Kidney epithelial cell (primary cell): ENCODE data around the gene CFAP46. TPM values are rescaled to one million over a fixed set of nuclear protein-coding genes. Genes with fewer than 3 reads are reported as not detected.

Experiments used
- DNase-seq: peaks from one replicate; pipeline ENCODE4 v3.0.0-alpha.2; 2010; ENCODE audit warnings: low read depth
- H3K27me3 ChIP-seq: 2 replicates; pipeline ENCODE4 v1.6.0; 2011; ENCODE audit warnings: low read length; ENCODE audit not compliant: control insufficient read depth, insufficient read depth
- H3K36me3 ChIP-seq: 2 replicates; pipeline ENCODE4 v1.5.1; 2011; ENCODE audit warnings: low read length; ENCODE audit not compliant: control insufficient read depth, insufficient read depth
- H3K4me3 ChIP-seq: 2 replicates; pipeline ENCODE4 v1.5.1; 2011; ENCODE audit warnings: low read depth, mild to moderate bottlenecking, control low read depth, low read length
- total RNA-seq: library from RNA; depleted of rRNA; stranded (reverse); fragments of >200 nt; gene quantifications from 2 replicates; pipeline ENCODE4 v1.2.3, GENCODE V29; 2015
- TF ChIP-seq, protein P1 (sequence below): IDR thresholded peaks from 2 replicates; pipeline ENCODE4 v1.5.1; 2011; ENCODE audit warnings: mild to moderate bottlenecking, moderate library complexity, low read length, control low read depth, inconsistent platforms; ENCODE audit not compliant: insufficient read depth, poor library complexity, severe bottlenecking

CFAP46 gene
- total RNA-seq, 1 donor from 2014 or later = 5.1 TPM

DNA sequence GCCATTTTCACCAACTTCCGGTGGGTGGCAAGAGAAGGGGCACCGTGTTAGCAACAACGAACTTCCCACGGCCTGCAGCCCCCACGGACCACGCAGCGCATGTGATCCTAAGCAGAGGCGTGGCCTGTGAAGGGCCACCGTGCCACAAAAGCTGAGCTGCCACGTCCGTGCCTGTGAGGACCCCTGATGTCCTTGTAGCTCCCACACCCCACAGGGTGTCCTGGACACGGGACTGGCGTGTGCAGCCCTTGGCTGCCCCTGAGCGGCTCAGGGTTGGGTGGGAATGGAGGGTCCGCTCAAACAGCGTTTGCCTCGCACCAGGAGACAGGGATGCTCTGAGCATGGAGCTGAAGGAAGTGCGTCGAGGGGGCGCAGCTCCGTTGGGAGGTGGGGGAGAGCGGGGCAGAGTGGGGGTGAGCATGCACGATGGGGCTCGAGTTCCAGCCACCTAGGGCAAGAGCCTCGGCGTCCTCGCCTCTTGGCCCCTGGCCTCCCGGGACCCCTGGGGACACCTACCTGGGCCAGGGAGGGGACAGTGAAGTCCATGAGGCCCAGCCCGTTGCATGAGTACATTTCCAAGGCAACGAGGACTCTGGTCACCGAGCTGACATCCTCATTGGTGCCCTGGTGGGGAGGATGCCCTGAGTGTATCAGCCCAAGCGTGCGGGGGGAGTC lies 33.6 kb downstream of the CFAP46 start:
- TF ChIP-seq, protein P1, sequence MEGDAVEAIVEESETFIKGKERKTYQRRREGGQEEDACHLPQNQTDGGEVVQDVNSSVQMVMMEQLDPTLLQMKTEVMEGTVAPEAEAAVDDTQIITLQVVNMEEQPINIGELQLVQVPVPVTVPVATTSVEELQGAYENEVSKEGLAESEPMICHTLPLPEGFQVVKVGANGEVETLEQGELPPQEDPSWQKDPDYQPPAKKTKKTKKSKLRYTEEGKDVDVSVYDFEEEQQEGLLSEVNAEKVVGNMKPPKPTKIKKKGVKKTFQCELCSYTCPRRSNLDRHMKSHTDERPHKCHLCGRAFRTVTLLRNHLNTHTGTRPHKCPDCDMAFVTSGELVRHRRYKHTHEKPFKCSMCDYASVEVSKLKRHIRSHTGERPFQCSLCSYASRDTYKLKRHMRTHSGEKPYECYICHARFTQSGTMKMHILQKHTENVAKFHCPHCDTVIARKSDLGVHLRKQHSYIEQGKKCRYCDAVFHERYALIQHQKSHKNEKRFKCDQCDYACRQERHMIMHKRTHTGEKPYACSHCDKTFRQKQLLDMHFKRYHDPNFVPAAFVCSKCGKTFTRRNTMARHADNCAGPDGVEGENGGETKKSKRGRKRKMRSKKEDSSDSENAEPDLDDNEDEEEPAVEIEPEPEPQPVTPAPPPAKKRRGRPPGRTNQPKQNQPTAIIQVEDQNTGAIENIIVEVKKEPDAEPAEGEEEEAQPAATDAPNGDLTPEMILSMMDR = no peak
- Histone ChIP-seq H3K27me3 (peaks cover 27% of the 10 kb centered on the region), H3K4me3 (no peak overlapping the region), H3K36me3 (no peaks in the 10 kb centered on the region)
- DNase-seq = no peak

DNA sequence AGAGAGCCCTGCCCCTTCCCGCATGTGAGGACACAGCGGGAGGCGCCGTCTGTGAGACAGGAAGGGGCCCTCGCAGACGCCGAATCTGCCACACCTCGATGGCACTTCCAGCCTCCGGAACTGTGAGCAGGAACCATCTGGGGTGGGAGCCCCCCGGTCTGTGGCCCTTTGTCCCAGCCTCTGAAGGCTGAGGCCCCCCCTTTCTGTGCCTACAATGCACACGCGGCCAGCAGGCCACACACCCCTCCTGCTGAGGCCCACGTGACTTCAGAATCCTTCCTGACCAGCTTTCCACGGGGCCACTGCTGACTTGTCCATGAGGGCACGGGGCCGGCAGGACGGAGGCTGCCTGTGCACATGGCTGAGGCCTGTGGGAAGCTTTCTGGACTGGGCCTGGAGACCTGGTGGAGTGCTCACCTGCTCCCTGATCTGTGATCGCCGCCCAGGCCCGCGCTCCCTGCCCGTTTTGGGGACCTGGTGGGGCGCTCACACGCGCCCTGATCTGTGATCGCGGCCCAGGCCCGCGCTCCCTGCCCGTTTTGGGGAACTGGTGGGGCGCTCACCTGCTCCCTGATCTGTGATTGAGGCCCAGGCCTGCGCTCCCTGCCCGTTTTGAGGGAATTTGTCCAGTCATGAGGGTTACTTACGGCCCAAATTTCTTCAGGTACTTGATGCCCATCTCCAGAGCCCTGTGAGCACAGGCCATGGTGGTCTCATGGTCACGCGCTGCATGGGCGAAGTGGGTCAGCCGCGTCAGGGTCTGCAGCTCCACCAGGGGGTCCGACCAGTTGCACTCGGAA lies 34.3 kb downstream of the CFAP46 start:
- TF ChIP-seq, protein P1 = no peak
- Histone ChIP-seq H3K36me3 (no peaks in the 10 kb centered on the region), H3K27me3 (peaks cover 19% of the 10 kb centered on the region), H3K4me3 (no peak overlapping the region)
- no peak for DNase-seq

DNA sequence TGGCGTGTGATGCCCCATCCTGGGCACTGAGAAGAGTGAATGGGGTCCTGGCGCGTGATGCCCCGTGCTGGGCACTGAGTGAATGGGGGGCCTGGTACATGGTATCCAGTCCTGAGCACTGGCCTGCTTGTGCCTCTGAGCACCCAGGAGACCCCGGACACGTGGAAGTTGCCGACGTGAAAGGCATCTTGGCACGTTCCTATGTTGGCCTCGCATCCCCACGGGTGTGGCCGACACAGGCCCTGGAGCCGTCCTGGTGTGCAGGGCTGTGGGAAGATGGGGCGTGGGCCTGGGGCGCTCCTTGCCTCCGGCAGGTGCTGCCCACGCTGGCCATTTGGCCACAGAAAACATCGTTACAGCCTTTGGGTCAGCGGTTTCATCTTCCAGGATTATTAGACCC lies 35.5 kb downstream of the CFAP46 start:
- TF ChIP-seq, protein P1 = no peak
- H3K36me3 ChIP-seq = no peaks in the 10 kb centered on the region
- H3K4me3 ChIP-seq = no peak overlapping the region
- H3K27me3 ChIP-seq = peaks cover 14% of the 10 kb centered on the region
- no peak for DNase-seq

DNA sequence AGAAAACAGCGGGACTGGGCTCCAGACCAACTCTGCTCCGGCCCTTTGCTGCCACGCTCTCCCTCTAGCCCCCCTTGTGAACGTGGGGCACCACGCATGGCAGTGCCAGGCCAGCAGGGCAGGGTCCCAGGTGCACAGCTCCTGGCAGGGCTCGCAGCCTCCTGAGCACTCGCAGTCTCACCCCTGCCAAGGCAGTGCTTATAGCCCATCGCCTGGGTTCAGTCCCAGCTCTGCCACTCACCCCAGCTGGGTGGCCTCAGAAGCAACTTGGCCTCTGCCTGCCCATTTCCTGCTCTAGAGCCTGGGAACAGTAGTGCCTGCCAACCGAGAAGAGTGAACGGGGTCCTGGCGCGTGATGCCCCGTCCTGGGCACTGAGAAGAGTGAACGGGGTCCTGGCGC lies 36.3 kb downstream of the CFAP46 start:
- DNase-seq = no peak
- Histone ChIP-seq H3K27me3 (peaks cover 10% of the 10 kb centered on the region), H3K36me3 (no peaks in the 10 kb centered on the region), H3K4me3 (no peak overlapping the region)
- TF ChIP-seq, protein P1 = no peak

DNA sequence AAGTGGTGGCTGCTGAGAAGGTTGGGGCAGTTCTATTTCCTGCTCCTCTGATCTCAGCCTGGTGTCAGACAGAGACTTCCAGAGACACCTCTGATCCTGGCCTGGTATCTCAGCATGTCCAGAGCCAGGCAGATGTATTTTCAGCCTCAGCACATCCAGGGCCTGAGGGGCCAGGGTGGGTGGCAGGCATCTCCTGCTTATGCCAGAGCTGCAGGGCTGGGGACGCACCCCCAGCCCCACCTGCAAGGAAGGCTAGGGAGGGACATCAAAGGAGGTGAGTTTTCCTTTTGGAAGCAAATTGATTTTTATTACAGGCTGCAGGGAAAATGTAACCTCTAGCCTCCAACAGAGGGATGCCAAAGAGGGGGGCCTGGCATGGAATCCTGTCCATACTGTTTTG lies 36.7 kb downstream of the CFAP46 start:
- DNase-seq = no peak
- peaks cover 6% of the 10 kb centered on the region for H3K27me3 ChIP-seq
- no peak overlapping the region for H3K4me3 ChIP-seq
- TF ChIP-seq, protein P1 = no peak
- H3K36me3 ChIP-seq = no peaks in the 10 kb centered on the region
